Omental fat pad (tissue), 4 donors: ENCODE results near the gene NCOA7. TPM values are rescaled to one million over a fixed set of nuclear protein-coding genes. Genes with fewer than 3 reads are reported as not detected.

Experiments used
- ATAC-seq: fragments of 150-250 bp; one replicate; pipeline ENCODE4 v1.9.1; 2016; ENCODE audit warnings: mild to moderate bottlenecking, moderate library complexity; ENCODE audit not compliant: low FRiP score
- DNase-seq: peaks from one replicate; pipeline ENCODE4 v3.0.0-alpha.2; 2019; ENCODE audit warnings: low spot score
- total RNA-seq, 4 donors: library from RNA; depleted of rRNA; stranded (reverse); fragments of >200 nt; gene quantifications; one replicate each; pipeline ENCODE4 v1.1.0, GENCODE V29; 2016
- TF ChIP-seq, protein P1 (sequence below), 3 donors: fragments of 450-650 bp; IDR thresholded peaks; one replicate each; pipeline ENCODE4 v1.5.1; 2016 to 2017; ENCODE audit warnings: antibody characterized with exemption in 3 of 3, mild to moderate bottlenecking in 3 of 3, moderate library complexity in 2 of 3

NCOA7 gene
- total RNA-seq, 4 donors from 2014 or later, result 35.3 to 137 (median 53.1) TPM

DNA sequence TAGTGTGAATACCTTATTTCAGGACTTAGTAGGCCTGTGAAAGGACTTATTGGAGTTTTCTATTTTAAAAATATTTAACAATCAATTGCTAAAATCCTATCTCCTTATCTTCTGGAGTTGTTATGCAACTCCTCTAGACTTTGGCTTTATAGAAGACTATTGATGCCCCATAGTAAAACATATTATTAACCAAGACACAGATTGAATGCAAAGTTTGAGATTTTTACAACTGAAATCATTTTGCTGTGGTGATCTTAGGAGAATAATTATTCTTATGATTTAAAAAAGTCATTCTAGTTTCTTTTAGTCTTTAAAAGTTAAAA lies 36.9 kb upstream of the NCOA7 start:
- ATAC-seq (no peak), DNase-seq (no peak)
- TF ChIP-seq, protein P1, sequence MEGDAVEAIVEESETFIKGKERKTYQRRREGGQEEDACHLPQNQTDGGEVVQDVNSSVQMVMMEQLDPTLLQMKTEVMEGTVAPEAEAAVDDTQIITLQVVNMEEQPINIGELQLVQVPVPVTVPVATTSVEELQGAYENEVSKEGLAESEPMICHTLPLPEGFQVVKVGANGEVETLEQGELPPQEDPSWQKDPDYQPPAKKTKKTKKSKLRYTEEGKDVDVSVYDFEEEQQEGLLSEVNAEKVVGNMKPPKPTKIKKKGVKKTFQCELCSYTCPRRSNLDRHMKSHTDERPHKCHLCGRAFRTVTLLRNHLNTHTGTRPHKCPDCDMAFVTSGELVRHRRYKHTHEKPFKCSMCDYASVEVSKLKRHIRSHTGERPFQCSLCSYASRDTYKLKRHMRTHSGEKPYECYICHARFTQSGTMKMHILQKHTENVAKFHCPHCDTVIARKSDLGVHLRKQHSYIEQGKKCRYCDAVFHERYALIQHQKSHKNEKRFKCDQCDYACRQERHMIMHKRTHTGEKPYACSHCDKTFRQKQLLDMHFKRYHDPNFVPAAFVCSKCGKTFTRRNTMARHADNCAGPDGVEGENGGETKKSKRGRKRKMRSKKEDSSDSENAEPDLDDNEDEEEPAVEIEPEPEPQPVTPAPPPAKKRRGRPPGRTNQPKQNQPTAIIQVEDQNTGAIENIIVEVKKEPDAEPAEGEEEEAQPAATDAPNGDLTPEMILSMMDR (IDR thresholded peaks at IDR 0.05), result no peak

DNA sequence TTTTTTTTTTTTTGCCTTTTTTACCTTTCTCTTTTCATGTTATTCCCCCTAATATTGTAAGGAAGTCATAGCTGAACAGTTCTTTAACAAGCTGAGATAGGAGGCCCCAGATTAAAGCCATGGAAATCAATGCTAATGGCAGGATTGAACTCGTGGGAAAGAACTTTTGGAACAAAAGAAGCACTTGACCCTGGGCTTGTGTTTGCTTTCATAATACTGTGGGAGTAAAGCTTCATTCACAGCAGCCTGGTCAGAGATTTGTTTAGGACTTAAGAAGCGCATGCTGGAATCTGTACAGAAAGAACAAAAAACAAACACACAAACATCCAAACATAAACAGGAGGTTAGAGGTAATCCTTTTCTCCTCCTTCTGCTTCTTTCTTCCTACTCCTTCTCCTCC lies 36.2 kb upstream of the NCOA7 start:
- TF ChIP-seq, protein P1 (IDR thresholded peaks at IDR 0.05), result no peak
- ATAC-seq (no peak), DNase-seq (no peak)

DNA sequence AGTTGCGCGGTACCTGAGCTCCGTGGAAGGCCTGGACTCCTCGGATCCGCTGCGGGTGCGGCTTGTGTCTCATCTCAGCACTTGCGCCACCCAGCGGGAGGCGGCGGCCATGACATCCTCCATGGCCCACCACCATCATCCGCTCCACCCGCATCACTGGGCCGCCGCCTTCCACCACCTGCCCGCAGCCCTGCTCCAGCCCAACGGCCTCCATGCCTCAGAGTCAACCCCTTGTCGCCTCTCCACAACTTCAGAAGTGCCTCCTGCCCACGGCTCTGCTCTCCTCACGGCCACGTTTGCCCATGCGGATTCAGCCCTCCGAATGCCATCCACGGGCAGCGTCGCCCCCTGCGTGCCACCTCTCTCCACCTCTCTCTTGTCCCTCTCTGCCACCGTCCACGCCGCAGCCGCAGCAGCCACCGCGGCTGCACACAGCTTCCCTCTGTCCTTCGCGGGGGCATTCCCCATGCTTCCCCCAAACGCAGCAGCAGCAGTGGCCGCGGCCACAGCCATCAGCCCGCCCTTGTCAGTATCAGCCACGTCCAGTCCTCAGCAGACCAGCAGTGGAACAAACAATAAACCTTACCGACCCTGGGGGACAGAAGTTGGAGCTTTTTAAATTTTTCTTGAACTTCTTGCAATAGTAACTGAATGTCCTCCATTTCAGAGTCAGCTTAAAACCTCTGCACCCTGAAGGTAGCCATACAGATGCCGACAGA lies 31.4 kb upstream of the NCOA7 start:
- ATAC-seq, result peak; percentile 44
- no peak for DNase-seq
- TF ChIP-seq, protein P1 (IDR thresholded peaks at IDR 0.05), result no peak

DNA sequence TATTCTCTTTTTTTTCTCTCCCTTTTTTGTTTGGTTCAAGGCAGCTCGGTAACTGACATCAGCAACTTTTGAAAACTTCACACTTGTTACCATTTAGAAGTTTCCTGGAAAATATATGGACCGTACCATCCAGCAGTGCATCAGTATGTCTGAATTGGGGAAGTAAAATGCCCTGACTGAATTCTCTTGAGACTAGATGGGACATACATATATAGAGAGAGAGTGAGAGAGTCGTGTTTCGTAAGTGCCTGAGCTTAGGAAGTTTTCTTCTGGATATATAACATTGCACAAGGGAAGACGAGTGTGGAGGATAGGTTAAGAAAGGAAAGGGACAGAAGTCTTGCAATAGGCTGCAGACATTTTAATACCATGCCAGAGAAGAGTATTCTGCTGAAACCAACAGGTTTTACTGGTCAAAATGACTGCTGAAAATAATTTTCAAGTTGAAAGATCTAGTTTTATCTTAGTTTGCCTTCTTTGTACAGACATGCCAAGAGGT lies 30.8 kb upstream of the NCOA7 start:
- TF ChIP-seq, protein P1 (IDR thresholded peaks at IDR 0.05), result no peak
- no peak for DNase-seq
- no peak for ATAC-seq

DNA sequence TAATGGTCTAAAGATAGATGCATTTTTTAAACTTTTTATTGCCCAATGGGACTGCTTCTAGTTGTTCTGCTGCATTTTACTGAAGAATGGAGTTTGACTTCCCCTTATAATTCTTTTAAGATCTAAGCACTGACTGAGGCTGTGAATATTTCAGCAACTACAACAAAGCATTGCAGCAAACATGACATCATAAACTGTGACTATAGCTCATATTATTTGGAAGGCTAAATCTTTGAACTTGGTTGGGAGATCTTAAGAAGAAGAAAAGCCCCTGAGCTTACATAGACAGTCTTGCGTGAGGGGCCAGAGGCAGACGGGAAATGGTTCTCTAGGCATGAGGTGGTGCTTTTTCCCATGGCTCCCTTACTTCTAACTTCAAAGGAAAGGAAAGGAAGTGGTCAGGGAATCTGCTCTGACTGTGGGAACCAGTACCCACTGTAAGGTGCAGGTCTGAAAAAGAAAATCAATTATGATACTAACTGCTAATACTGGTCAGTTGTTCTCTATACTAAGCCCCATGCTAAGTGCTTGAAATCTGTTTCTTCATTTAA lies 26.6 kb upstream of the NCOA7 start:
- ATAC-seq, result no peak
- DNase-seq, result no peak
- TF ChIP-seq, protein P1 (IDR thresholded peaks at IDR 0.05), result no peak

DNA sequence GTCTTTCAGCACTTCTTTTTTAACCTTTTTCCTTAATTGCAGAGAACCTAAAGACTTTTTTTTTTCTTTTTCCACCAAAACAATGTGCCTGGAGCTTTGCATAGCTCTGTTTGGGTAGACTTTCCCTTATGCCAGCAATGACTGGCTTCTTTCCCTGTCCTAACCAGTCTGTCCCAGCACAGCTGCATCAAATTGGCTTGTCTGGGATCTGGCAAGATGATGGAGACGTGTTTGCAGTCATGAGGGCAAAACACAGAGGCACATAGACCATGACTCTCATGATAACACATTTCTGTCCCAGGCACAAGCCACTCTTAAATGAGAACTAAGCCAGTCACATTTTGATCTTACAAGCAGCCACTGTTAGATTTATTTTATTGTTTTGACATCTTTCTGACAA lies 24.8 kb upstream of the NCOA7 start:
- no peak for DNase-seq
- TF ChIP-seq, protein P1 (IDR thresholded peaks at IDR 0.05), result no peak
- no peak for ATAC-seq

DNA sequence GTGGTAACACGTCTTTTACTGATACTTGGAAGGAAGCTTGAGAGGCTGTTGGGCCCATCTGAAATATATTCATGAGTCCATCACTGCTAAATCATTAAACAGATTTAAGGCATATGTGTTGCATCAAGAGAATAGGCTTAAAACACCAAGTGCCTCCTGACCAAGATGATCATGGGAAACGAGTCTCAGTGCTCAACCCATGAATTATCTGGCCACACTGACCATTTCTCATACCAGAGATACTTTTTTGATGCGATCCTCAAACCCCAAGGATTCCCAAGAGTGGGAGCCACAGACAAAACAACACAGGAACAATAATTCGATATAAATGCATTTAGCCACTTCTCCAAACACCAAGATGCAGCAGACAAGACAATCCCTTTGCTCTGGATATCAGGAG lies 24.1 kb upstream of the NCOA7 start:
- no peak for DNase-seq
- no peak for ATAC-seq
- TF ChIP-seq, protein P1 (IDR thresholded peaks at IDR 0.05), result no peak
